GM18858 (cell line): ENCODE data around the gene HSD17B13.
"Not testable (repeated sequence)": the region's sequence is repeated elsewhere in the genome, so short reads cannot be mapped to it uniquely, and the experiment has no call there.

ENCODE experiments used
- ATAC-seq: cut with Tn5 transposase; IDR thresholded peaks from one replicate; pipeline ENCODE4 v1.9.1; 2021; ENCODE audit not compliant: unreplicated experiment

The HSD17B13 gene

DNA sequence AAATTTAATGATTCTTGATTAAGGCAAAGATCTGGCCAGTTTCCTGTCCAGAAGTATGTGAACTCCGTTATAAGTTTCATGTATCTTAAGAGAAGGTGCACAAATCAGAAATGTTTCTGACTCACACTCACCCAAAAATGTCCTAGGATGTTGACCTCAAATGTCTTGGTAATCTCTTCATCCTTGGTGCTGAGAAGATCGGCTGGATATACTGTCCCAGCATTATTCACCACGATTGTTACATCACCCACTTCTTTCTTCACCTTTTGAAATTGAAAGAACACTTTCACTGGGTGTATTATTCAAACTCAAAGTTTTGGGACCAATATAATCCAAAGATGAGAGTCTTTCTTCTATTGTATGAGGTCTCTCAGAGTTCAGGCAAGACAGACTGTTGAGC, 5.7 kb downstream of the HSD17B13 start:
- no peak for ATAC-seq

DNA sequence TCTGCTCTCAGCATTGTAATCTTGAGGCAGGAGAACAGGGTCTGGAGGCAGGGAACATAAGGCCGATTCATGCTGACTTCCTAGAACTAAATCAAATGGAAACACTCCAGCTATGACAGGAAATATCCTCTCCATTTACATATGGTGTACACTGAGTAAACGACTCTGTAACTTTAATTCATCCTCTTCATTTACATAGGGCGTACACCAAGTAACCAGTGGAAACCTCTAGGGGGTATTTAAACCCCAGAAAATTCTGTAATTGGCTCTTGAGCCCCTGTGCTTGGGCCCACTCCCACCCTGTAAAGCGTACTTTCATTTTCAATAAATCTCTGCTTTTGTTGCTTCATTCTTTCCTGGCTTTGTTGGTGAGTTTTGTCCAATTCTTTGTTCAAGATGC, 7.7 kb downstream of the HSD17B13 start:
- ATAC-seq: not testable (repeated sequence)

DNA sequence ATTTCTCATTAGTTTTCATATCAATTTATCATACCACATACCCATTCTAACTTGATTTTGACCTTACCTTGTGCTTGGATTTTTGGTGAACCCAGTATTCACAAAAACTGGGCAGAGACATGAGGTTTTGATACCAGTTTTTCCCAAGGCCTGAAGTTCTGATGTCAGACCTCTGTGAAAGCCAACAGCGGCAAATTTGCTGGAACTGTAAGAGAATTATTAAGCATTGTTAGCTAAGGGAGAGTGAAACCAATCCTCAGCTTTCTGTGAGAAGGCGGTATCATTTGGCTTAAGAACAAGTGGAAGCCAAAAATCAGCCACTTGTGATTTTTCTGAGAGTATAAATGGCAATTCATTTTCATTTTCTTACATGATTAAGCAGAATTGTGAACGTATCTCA, 8.9 kb downstream of the HSD17B13 start:
- ATAC-seq: no peak

- no peak for ATAC-seq
Measured at GRCh38 chr4:87311684-87312083, 11.0 kb downstream of the HSD17B13 start.

DNA sequence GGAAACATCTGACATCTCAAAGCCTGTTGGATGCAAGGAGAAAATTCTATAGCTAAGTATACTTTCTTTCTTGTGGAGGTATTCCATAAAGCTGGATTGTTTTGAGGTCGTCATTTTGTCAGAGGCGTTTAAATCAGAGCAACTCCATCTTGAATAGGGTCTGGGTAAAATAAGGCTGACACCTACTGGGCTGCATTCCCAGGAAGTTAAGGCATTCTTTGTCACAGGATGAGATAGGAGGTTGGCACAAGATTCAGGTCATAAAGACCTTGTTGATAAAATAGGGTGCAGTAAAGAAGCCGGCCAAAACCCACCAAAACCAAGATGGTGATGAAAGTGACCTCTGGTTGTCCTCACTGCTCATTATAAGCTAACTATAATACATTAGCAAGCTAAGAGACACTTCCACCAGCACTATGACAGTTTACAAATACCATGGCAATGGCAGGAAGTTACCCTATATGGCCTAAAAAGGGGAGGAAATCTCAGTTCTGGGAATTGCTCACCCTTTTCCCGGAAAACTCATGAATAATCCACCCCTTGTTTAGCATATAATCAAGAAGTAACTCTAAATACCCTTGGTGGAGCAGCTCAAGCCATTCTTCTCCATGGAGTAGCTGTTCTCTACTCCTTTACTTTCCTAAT, 11.9 kb downstream of the HSD17B13 start:
- no peak for ATAC-seq

- ATAC-seq: no peak
Measured at GRCh38 chr4:87309625-87310024, 13.1 kb downstream of the HSD17B13 start.

DNA sequence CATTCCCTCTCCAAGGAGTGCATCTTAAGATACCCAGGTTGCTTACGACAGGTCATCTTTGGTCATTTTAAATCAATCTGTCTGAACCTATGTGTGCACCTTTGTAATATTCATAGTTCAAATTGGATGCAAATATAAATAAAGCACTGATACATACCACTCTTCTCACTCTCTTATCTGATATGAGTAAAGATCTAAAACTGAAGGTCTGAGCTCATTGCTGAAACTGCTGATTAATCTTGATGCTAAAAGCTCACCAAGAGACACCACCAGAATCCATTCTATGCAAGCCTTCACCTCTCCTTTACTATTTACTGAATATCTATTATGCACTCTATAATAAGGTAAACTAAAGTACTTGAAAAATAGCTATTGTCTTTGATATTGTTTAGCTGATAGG, 16.6 kb downstream of the HSD17B13 start:
- ATAC-seq: peak; percentile 47

GRCh38 chr4:87305562-87305961, 17.1 kb downstream of the HSD17B13 start:
- ATAC-seq: no peak

DNA sequence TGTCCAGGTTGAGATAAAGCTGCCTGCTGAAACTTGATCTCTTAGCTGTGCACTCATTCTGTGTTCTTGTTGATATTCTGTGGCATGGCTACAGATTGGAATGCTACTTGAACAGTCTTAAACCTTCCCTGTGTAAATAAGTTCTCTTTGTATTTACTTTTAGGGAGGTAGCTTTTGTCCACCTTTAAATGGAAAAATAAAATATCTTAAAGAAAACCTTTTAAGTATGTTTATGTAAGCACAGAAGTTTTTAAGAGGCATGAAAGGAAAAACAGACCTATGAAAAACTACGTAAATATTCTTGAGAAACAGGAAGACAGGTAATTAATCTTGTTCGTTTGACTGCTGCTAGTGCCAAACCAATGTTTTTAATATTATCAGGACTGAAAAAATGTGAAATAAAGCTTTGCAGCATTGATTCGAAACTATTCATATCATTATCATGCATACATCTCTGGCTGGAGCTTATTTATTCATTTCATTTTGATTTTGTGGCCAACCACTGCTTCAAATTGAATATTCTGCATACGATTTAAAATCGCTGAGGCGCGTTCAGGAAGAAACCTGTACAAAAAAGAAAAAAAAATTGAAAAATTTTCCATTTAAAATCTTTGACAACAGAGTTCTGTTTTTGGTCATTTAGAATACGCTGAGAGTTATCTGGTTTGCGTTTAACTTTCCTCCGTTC, 17.8 kb downstream of the HSD17B13 start:
- no peak for ATAC-seq

DNA sequence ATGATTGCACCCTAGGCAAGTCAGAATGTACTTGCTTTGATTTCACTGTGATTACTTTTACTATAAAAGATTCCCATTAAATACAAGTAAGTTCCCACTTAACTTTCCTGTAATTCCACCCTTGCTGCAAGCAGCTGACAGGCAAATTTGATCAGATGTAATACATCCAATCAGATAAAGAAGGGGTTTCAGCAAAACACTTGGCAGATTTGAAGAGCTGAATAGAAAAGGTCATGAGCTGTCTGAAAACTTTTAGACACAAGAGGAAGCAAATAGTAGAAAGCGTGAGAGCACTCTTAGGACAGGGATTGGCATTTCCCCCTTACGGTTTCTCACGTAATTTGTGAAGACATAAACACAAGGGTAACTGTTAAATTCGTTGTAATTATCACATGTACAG, 22.8 kb downstream of the HSD17B13 start:
- ATAC-seq: no peak

GRCh38 chr4:87298362-87298761, 24.3 kb downstream of the HSD17B13 start:
- ATAC-seq: no peak

DNA sequence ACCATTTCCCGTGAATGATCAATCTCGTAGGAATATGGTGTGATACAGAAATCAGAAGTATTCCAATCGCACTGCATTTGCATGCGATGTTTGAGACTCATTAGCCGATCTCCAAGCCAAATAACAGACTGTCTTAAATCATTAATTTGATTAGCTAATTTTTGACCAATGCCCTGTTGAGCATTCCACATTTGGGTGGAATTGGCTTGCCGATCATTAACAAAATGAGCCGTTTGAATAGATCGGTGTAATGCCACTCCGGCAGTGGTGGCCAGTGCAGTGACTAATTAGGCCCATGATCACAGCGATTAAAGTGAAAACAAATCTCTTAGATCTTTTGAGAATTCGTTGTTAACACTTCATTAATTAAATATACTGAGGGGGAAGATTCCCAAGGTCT, 27.8 kb downstream of the HSD17B13 start:
- ATAC-seq: not testable (repeated sequence)

DNA sequence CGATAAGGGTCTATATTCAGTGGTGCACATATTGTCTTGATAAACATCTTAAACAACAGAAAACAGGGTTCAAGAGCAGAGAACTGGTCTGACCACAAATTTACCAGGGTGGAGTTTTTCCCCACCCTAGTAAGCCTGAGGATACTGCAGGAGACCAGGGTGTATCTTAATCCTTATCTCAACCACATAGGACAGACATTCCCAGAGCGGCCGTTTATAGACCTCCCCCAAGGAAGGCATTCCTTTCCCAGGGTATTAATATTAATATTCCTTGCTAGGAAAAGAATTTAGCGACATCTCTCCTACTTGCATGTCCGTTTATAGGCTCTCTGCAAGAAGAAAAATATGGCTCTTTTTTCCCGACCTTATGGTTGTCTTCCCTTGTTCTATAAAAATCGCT, 28.8 kb downstream of the HSD17B13 start:
- ATAC-seq: not testable (repeated sequence)

- no peak for ATAC-seq
Measured at GRCh38 chr4:87286970-87287369, 35.7 kb downstream of the HSD17B13 start.

DNA sequence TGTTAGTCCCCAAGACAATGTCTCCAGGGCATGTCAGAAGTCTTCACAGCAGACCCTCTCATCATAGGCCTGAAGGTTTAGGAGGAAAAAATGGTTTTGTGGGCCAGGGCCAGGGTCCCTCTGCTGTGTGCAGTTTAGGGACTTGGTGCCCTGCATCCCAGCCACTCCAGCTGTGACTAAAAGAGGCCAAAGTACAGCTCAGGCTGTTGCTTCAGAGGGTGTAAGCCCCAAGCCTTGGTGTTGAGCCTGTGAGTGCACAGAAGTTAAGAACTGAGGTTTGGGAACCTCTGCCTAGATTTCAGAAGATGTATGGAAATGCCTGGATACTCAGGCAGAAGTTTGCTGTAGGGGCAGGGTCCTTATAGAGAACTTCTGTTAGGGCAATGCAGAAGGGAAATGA, 38.4 kb downstream of the HSD17B13 start:
- not testable (repeated sequence) for ATAC-seq

DNA sequence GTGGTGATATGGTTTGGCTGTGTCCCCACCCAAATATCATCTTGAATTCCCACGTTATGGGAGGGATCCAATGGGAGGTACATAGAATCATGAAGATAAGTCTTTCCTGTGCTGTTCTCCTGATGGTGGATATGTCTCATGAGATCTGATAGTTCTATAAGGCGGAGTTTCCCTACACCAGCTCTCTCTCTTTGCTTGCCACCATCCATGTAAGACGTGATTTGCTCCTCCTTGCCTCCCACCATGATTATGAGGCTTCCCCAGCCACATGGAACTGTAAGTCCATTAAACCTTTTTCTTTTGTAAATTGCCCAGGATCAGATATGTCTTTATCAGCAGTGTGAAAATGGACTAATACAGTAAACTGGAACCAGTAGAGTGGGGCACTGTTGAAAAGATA, 39.5 kb downstream of the HSD17B13 start:
- no peak for ATAC-seq

- ATAC-seq: no peak
Measured at GRCh38 chr4:87281603-87282002, 41.1 kb downstream of the HSD17B13 start.

DNA sequence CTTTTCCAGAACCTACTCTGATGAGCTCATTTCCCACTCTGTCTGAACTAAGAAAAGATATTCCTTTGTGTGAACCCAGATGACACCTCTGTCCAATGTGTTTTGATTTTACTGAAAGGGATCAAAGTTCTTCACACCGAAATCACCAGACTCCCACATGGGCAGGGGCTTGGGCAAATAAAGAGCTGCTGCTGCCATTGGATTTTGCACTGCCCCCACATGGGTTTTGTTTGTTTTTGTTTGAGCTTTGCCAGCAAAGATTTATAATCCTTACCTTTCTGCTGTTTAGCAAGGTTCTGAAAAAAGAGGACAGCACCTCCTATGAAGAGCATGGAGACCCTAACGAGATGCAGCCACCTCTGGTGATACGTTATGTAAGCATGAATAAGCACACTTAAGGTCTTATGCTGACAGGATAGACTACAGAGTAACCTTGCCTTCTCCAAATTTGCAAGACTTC, 44.3 kb downstream of the HSD17B13 start:
- ATAC-seq: no peak

GRCh38 chr4:87275311-87275710, 47.4 kb downstream of the HSD17B13 start:
- no peak for ATAC-seq

- no peak for ATAC-seq
Measured at GRCh38 chr4:87274803-87275202, 47.9 kb downstream of the HSD17B13 start.

DNA sequence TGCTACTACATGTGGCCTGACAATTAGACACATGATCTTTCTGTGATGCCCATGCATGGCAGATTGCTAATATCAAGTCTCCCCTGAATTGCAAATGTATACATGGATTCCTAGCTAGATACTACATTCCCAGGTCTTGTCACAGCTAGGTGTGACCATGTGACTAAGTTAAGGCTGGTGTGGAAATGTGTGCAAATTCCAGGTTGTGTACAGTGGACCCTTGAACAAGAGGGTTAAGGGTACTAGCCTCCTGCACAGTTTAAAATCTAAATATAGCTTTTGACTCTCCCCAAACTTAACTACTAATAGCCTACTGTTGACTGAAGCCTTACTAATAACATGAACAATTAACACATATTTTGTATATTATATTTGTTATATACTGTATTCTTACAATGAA, 48.4 kb downstream of the HSD17B13 start:
- ATAC-seq: no peak

- ATAC-seq: no peak
Measured at GRCh38 chr4:87270825-87271224, 51.9 kb downstream of the HSD17B13 start.

- no peak for ATAC-seq
Measured at GRCh38 chr4:87270144-87270543, 52.5 kb downstream of the HSD17B13 start.
